Measurements from ENCODE around the gene GPR39. TPM values are rescaled to one million over a fixed set of nuclear protein-coding genes. Genes with fewer than 3 reads are reported as not detected.

GPR39 gene
- total and polyA plus RNA-seq, 2 donors (not counting 3 experiments of a cell fraction or from before 2014, with no cell fraction given) = 0.03 to 0.20 TPM

DNA sequence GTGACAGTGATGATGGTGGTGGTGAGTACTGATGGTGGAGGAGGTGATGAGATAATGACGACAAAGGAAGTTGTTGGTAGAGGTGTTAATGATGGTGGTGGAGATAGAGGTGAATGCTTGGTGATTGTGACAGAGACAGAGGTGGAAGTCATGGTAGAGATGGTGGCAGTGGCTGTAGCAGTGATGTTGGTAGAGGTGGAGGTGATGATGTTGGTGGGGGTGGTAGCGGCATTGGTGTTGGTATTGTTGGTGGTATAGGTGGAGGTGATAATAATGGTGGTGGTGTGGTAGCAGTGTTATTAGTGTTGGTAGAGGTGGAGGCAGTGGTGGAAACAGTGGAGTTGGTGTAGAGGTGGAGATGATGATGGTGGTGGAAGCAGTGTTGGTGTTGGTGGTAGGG is 217.0 kb downstream of the GPR39 start:
- Histone ChIP-seq H3K4me3 (replicated peaks in 1 of 3; ENCODE audit: insufficient read depth in 1 of 3, low read depth in 1 of 3, low read length in 3 of 3) (no peak overlapping the region), H2AFZ (ENCODE audit: low read depth, low read length) (no peak overlapping the region), H3K36me3 (ENCODE audit: control insufficient read depth in 2 of 2, extremely low read depth in 1 of 2, insufficient read depth in 2 of 2, low read length in 2 of 2) (no peaks in the 10 kb centered on the region), H3K4me2 (ENCODE audit: insufficient read depth, low read length) (no peak overlapping the region), H3K9me3 (replicated peaks; ENCODE audit: control insufficient read depth, insufficient read depth, low read length) (no peaks in the 10 kb centered on the region), H3K9me1 (replicated peaks; ENCODE audit: control insufficient read depth, extremely low read depth, insufficient read depth, low read length) (no peaks in the 10 kb centered on the region), H3K4me1 (ENCODE audit: control insufficient read depth, extremely low read depth, insufficient read depth, low read length) (no peaks in the 10 kb centered on the region), H4K20me1 (replicated peaks; ENCODE audit: control insufficient read depth, extremely low read depth, insufficient read depth, low read length) (no peaks in the 10 kb centered on the region), H3K9ac (replicated peaks; ENCODE audit: extremely low read depth, insufficient read depth, low read length) (no peak overlapping the region), H3K79me2 (ENCODE audit: control insufficient read depth, insufficient read depth, low read length) (no peaks in the 10 kb centered on the region), H3K27me3 (ENCODE audit: control insufficient read depth in 2 of 2, insufficient read depth in 2 of 2, low read length in 2 of 2) (peaks cover 0 to 5% of the 10 kb centered on the region in 2 experiments), H3K27ac (ENCODE audit: insufficient read depth, low read depth, low read length) (no peak overlapping the region)
- intact Hi-C loops (cut with micrococcal nuclease) = no loop called here
- dilution Hi-C loops (cut with MboI; ENCODE audit: extremely low pct_ligation_motif_present, low sequenced_read_pairs) = no loop called here
- ChIA-PET CTCF (no interaction called here), POLR2A (no interaction called here)
- no peak for DNase-seq (ENCODE audit: low read depth, low spot score)
- FAIRE-seq = no peak
- BruUV-seq (replicated peaks) = no TSS peak
- TF ChIP-seq POLR2A (IDR thresholded peaks at IDR 0.05; ENCODE audit: low read depth, low read length) = no peak
- no peak for TF ChIP-seq FOS (IDR thresholded peaks at IDR 0.05; ENCODE audit: borderline replicate concordance, insufficient read depth, low read length)
- no peak for TF ChIP-seq CTCF (IDR thresholded peaks at IDR 0.05; ENCODE audit: extremely low read depth in 1 of 2, insufficient read depth in 1 of 2, low read depth in 1 of 2, low read length in 2 of 2)

DNA sequence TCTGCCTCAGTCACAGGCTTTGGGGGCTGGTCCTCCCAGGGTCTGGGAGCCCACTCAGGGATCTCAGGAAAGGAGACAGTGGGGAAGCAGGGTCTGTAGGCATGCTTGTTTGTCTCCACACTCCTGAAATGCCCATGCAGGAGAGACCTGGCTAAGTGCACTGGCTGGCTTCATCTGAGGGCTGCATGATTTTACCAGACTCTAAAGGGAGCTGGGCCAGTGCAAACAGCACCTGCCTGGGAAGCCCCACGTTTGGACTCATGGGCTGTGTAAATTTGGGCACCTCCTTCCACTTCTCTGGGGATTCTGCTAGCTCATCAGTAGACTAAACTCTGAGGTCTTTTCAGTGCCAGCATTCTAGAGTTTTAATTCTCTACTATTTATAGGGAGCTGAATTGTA is 219.7 kb downstream of the GPR39 start:
- no TSS peak for BruUV-seq (replicated peaks)
- no peaks in the 10 kb centered on the region for H4K20me1 ChIP-seq (replicated peaks; ENCODE audit: control insufficient read depth, extremely low read depth, insufficient read depth, low read length)
- no peak overlapping the region for H3K4me2 ChIP-seq (ENCODE audit: insufficient read depth, low read length)
- no peak for TF ChIP-seq MAX (IDR thresholded peaks at IDR 0.05; ENCODE audit: insufficient read depth, insufficient read length)
- TF ChIP-seq GATA2 (IDR thresholded peaks at IDR 0.05; ENCODE audit: insufficient read depth, insufficient read length, low read depth, low read length) = no peak
- no peak for TF ChIP-seq POLR2AphosphoS5 (IDR thresholded peaks at IDR 0.05; ENCODE audit: insufficient read depth, low read depth, low read length)
- no peak overlapping the region for H2AFZ ChIP-seq (ENCODE audit: low read depth, low read length)
- dilution Hi-C loops (cut with MboI; ENCODE audit: extremely low pct_ligation_motif_present, low sequenced_read_pairs) = no loop called here
- intact Hi-C loops (cut with micrococcal nuclease) = no loop called here
- H3K9me1 ChIP-seq (replicated peaks; ENCODE audit: control insufficient read depth, extremely low read depth, insufficient read depth, low read length) = no peaks in the 10 kb centered on the region
- H3K9ac ChIP-seq (replicated peaks; ENCODE audit: extremely low read depth, insufficient read depth, low read length) = no peak overlapping the region
- H3K27me3 ChIP-seq (ENCODE audit: control insufficient read depth in 2 of 2, insufficient read depth in 2 of 2, low read length in 2 of 2) = no peaks in the 10 kb centered on the region
- FAIRE-seq (no peak), DNase-seq (ENCODE audit: low read depth, low spot score) (no peak)
- no peaks in the 10 kb centered on the region for H3K9me3 ChIP-seq (replicated peaks; ENCODE audit: control insufficient read depth, insufficient read depth, low read length)
- ChIA-PET POLR2A (no interaction called here), CTCF (interaction anchor here (0.6 to 1.3 kb wide), 4 partner anchors 15 to 535 kb away, joined by 3 read pairs; no protein-coding TSS in a partner anchor)
- no peaks in the 10 kb centered on the region for H3K4me1 ChIP-seq (ENCODE audit: control insufficient read depth, extremely low read depth, insufficient read depth, low read length)
- no peak overlapping the region for H3K4me3 ChIP-seq (replicated peaks in 1 of 3; ENCODE audit: insufficient read depth in 1 of 3, low read depth in 1 of 3, low read length in 3 of 3)
- H3K36me3 ChIP-seq (ENCODE audit: control insufficient read depth in 2 of 2, extremely low read depth in 1 of 2, insufficient read depth in 2 of 2, low read length in 2 of 2) = no peaks in the 10 kb centered on the region
- H3K79me2 ChIP-seq (ENCODE audit: control insufficient read depth, insufficient read depth, low read length) = no peaks in the 10 kb centered on the region
- no peak overlapping the region for H3K27ac ChIP-seq (ENCODE audit: insufficient read depth, low read depth, low read length)
